ENCODE results near the gene RALB. TPM values are rescaled to one million over a fixed set of nuclear protein-coding genes. Genes with fewer than 3 reads are reported as not detected.

Gene RALB
- polyA plus RNA-seq, 1 of the 3 experiments (the other 2 are of a cell fraction): 37.2 TPM

DNA sequence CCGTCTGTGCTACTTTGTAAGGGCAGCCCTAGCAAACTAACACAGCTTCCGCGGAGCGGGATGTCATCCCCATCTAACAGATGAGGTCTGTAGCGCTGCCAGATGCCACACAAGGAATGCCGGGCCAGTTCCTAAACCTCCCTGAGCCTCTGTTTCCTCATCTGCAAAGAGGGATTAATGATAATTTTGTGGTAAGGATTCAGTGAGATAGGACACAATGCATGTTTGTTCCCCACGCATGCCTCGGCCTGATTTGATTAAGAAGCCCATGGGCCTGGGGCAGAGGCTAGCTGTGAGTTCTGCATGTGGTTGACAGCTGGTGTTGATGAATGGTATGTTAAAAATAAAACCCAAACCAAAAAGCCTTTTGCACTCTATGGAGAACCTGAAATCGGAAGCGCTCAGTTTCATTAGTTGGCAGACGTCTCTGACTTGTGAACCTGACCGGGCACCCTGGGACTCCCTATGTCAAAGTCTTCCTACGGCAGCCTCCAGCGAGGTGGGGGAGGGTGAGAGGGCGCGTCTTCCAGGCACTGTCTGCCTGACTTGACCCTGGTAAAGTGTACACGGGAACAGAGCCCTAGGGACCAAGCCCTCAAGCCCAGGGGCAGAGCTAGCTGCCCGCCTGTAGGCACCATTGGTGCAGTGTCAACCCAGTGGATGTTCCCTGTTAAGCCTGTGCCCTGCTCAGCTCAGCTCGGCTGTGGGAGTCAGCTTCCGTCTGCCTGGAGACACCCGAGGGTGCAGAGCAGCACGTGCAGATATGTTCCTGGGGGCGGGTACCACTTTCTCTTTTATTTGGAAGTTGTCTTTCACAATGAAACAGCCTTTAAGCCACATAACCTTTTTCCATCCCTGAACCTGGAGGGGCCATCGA lies 78.5 kb downstream of the RALB start:
- H3K27me3 ChIP-seq (ENCODE audit: insufficient read depth): peaks cover 27% of the 10 kb centered on the region; the same call in 1 of the 2 replicates
- no peaks in the 10 kb centered on the region for H3K79me2 ChIP-seq (ENCODE audit: insufficient read depth)
- H4K20me1 ChIP-seq (ENCODE audit: insufficient read depth): no peaks in the 10 kb centered on the region
- ChIA-PET POLR2A (no interaction called here), CTCF (interaction anchor here (1.2 to 5.8 kb wide), 3 partner anchors 13 to 364 kb away, joined by 3 to 41 read pairs (median 4); no protein-coding TSS in a partner anchor)
- no peak overlapping the region for H3K4me3 ChIP-seq (ENCODE audit: low read depth in 2 of 2, low read length in 1 of 2)
- no peak overlapping the region for H3K27ac ChIP-seq (ENCODE audit: low read depth in 2 of 2, low read length in 1 of 2)
- H2AFZ ChIP-seq (ENCODE audit: low read depth): no peak overlapping the region
- H3K9me2 ChIP-seq: no peaks in the 10 kb centered on the region
- no peaks in the 10 kb centered on the region for H3K9me3 ChIP-seq
- no peak for DNase-seq
- H3F3A ChIP-seq (replicated peaks; ENCODE audit: insufficient read depth): no peaks in the 10 kb centered on the region
- TF ChIP-seq, protein P1, sequence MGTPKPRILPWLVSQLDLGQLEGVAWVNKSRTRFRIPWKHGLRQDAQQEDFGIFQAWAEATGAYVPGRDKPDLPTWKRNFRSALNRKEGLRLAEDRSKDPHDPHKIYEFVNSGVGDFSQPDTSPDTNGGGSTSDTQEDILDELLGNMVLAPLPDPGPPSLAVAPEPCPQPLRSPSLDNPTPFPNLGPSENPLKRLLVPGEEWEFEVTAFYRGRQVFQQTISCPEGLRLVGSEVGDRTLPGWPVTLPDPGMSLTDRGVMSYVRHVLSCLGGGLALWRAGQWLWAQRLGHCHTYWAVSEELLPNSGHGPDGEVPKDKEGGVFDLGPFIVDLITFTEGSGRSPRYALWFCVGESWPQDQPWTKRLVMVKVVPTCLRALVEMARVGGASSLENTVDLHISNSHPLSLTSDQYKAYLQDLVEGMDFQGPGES (IDR thresholded peaks at IDR 0.05; ENCODE audit: low read depth, low read length): no peak
- TF ChIP-seq FOXJ3 (CRISPR knock-in tag; IDR thresholded peaks at IDR 0.05) (no peak), RAD21 (IDR thresholded peaks at IDR 0.05; ENCODE audit: low read length) (no peak), SIN3A (IDR thresholded peaks at IDR 0.05; ENCODE audit: borderline replicate concordance, low read depth, low read length) (no peak)
- TF ChIP-seq, protein P2, sequence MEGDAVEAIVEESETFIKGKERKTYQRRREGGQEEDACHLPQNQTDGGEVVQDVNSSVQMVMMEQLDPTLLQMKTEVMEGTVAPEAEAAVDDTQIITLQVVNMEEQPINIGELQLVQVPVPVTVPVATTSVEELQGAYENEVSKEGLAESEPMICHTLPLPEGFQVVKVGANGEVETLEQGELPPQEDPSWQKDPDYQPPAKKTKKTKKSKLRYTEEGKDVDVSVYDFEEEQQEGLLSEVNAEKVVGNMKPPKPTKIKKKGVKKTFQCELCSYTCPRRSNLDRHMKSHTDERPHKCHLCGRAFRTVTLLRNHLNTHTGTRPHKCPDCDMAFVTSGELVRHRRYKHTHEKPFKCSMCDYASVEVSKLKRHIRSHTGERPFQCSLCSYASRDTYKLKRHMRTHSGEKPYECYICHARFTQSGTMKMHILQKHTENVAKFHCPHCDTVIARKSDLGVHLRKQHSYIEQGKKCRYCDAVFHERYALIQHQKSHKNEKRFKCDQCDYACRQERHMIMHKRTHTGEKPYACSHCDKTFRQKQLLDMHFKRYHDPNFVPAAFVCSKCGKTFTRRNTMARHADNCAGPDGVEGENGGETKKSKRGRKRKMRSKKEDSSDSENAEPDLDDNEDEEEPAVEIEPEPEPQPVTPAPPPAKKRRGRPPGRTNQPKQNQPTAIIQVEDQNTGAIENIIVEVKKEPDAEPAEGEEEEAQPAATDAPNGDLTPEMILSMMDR (IDR thresholded peaks at IDR 0.05): no peak
- peaks cover 0 to 10% of the 10 kb centered on the region in 2 experiments; a peak in 1 of 4 replicates for H3K4me1 ChIP-seq (ENCODE audit: control insufficient read depth in 1 of 2, insufficient read depth in 2 of 2, low read depth in 1 of 2, low read length in 1 of 2)
- H3K9ac ChIP-seq: no peak overlapping the region
- no peak overlapping the region for H3K4me2 ChIP-seq
- 59% methylated on average over 16 of the region's 24 CpGs for WGBS (ENCODE audit: low lambda C conversion rate)
- no peaks in the 10 kb centered on the region for H3K36me3 ChIP-seq (replicated peaks in 1 of 2; ENCODE audit: control insufficient read depth in 1 of 2, insufficient read depth in 2 of 2, low read length in 1 of 2)

DNA sequence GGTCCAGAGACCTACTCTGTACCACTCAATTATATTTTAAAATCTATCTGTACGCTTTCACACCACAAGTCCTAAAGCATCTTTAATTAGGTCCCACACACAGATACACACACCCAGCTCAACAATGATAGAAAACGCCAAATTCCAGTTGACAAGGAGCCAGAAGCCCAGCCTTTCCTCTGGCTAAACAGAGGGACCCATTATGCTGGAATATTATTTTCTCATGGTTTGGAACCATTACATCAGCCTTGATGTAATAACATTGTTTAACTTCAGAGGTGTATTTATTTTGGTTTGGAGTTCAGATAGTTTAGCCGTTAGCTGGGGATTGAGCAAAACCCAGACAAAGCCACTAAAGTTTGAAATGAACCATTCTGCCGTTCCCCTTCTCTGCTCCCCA lies 79.3 kb downstream of the RALB start:
- H3K36me3 ChIP-seq (replicated peaks in 1 of 2; ENCODE audit: control insufficient read depth in 1 of 2, insufficient read depth in 2 of 2, low read length in 1 of 2): no peaks in the 10 kb centered on the region
- H3K4me3 ChIP-seq (ENCODE audit: low read depth in 2 of 2, low read length in 1 of 2): no peak overlapping the region
- no peaks in the 10 kb centered on the region for H3K9me3 ChIP-seq
- no peak overlapping the region for H3K4me2 ChIP-seq
- no peaks in the 10 kb centered on the region for H3F3A ChIP-seq (replicated peaks; ENCODE audit: insufficient read depth)
- WGBS (ENCODE audit: low lambda C conversion rate): 79% methylated on average over 4 of the region's 4 CpGs
- no peak overlapping the region for H3K27ac ChIP-seq (ENCODE audit: low read depth in 2 of 2, low read length in 1 of 2)
- no peak for TF ChIP-seq TAF1 (IDR thresholded peaks at IDR 0.05; ENCODE audit: borderline replicate concordance, low read depth, low read length)
- TF ChIP-seq, protein P1 (IDR thresholded peaks at IDR 0.05; ENCODE audit: low read depth, low read length): no peak
- no peak for TF ChIP-seq YY1 (IDR thresholded peaks at IDR 0.05; ENCODE audit: low read depth)
- no peak for TF ChIP-seq RFX5 (IDR thresholded peaks at IDR 0.05; ENCODE audit: low read length)
- TF ChIP-seq FOSL2 (IDR thresholded peaks at IDR 0.05; ENCODE audit: borderline replicate concordance, low read depth): no peak
- TF ChIP-seq, protein P3, sequence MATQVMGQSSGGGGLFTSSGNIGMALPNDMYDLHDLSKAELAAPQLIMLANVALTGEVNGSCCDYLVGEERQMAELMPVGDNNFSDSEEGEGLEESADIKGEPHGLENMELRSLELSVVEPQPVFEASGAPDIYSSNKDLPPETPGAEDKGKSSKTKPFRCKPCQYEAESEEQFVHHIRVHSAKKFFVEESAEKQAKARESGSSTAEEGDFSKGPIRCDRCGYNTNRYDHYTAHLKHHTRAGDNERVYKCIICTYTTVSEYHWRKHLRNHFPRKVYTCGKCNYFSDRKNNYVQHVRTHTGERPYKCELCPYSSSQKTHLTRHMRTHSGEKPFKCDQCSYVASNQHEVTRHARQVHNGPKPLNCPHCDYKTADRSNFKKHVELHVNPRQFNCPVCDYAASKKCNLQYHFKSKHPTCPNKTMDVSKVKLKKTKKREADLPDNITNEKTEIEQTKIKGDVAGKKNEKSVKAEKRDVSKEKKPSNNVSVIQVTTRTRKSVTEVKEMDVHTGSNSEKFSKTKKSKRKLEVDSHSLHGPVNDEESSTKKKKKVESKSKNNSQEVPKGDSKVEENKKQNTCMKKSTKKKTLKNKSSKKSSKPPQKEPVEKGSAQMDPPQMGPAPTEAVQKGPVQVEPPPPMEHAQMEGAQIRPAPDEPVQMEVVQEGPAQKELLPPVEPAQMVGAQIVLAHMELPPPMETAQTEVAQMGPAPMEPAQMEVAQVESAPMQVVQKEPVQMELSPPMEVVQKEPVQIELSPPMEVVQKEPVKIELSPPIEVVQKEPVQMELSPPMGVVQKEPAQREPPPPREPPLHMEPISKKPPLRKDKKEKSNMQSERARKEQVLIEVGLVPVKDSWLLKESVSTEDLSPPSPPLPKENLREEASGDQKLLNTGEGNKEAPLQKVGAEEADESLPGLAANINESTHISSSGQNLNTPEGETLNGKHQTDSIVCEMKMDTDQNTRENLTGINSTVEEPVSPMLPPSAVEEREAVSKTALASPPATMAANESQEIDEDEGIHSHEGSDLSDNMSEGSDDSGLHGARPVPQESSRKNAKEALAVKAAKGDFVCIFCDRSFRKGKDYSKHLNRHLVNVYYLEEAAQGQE (IDR thresholded peaks at IDR 0.05; ENCODE audit: low read depth, low read length): no peak
- TF ChIP-seq FOXJ3 (CRISPR knock-in tag; IDR thresholded peaks at IDR 0.05): no peak
- TF ChIP-seq MEF2A (IDR thresholded peaks at IDR 0.05; ENCODE audit: borderline replicate concordance, low read depth): no peak
- no peak for TF ChIP-seq SMC3 (IDR thresholded peaks at IDR 0.05; ENCODE audit: low read depth, low read length)
- no peaks in the 10 kb centered on the region for H3K79me2 ChIP-seq (ENCODE audit: insufficient read depth)
- DNase-seq: no peak
- H2AFZ ChIP-seq (ENCODE audit: low read depth): no peak overlapping the region
- no peaks in the 10 kb centered on the region for H4K20me1 ChIP-seq (ENCODE audit: insufficient read depth)
- no peaks in the 10 kb centered on the region for H3K9me2 ChIP-seq
- H3K27me3 ChIP-seq (ENCODE audit: insufficient read depth): peaks cover 29% of the 10 kb centered on the region; the same call in 1 of the 2 replicates
- CTCF ChIA-PET: interaction anchor here (0.8 to 5.8 kb wide), 4 partner anchors 12 to 363 kb away, joined by 3 to 41 read pairs (median 4); no protein-coding TSS in a partner anchor
- POLR2A ChIA-PET: no interaction called here
- no peak overlapping the region for H3K9ac ChIP-seq
- peaks cover 0 to 10% of the 10 kb centered on the region in 2 experiments; a peak in 1 of 4 replicates for H3K4me1 ChIP-seq (ENCODE audit: control insufficient read depth in 1 of 2, insufficient read depth in 2 of 2, low read depth in 1 of 2, low read length in 1 of 2)

Measured in SK-N-SH (cell line).